Neuronal stem cell (in vitro differentiated cells): ENCODE data around the gene CLEC16A.
"Not testable (repeated sequence)": the region's sequence is repeated elsewhere in the genome, so short reads cannot be mapped to it uniquely, and the experiment has no call there.

Experiments used
- DNase-seq: peaks from one replicate; pipeline ENCODE4 v3.0.0-alpha.2; 2013; ENCODE audit warnings: low spot score
- H2AFZ ChIP-seq: one replicate; pipeline ENCODE4 v1.6.1; 2013; ENCODE audit warnings: mild to moderate bottlenecking, low read length, inconsistent platforms
- H2AK5ac ChIP-seq: 2 replicates; pipeline ENCODE4 v1.6.1; 2013; ENCODE audit warnings: low read depth, mild to moderate bottlenecking, inconsistent platforms, low read length, moderate library complexity, mixed read lengths
- H2BK120ac ChIP-seq: 2 replicates; pipeline ENCODE4 v1.6.1; 2013; ENCODE audit warnings: low read depth, mild to moderate bottlenecking, inconsistent platforms, low read length, moderate library complexity, mixed read lengths
- H2BK12ac ChIP-seq: one replicate; pipeline ENCODE4 v1.6.1; 2013; ENCODE audit warnings: low read length, inconsistent platforms
- H2BK15ac ChIP-seq: 2 replicates; pipeline ENCODE4 v1.6.1; 2013; ENCODE audit warnings: mild to moderate bottlenecking, low read length, inconsistent platforms, mixed read lengths
- H2BK5ac ChIP-seq: one replicate; pipeline ENCODE4 v1.6.1; 2013; ENCODE audit warnings: inconsistent platforms, mild to moderate bottlenecking, low read length, moderate library complexity
- H3K14ac ChIP-seq: one replicate; pipeline ENCODE4 v1.6.1; 2013; ENCODE audit warnings: low read length, inconsistent platforms
- H3K18ac ChIP-seq: 2 replicates; pipeline ENCODE4 v1.6.1; 2013; ENCODE audit warnings: low read length, inconsistent platforms
- H3K23ac ChIP-seq: 2 replicates; pipeline ENCODE4 v1.6.1; 2013; ENCODE audit warnings: low read depth, mild to moderate bottlenecking, mixed read lengths, low read length, inconsistent platforms; ENCODE audit not compliant: poor library complexity
- H3K27ac ChIP-seq: replicated peaks from 3 replicates; pipeline ENCODE4 v1.5.1; 2013; ENCODE audit warnings: low read length, inconsistent platforms
- H3K27me3 ChIP-seq, 3 experiments: 2 replicates each; pipeline ENCODE4 v1.6.1; 2013; ENCODE audit warnings: low read length in 3 of 3, mild to moderate bottlenecking in 2 of 3, inconsistent platforms in 1 of 3, low read depth in 1 of 3, mixed read lengths in 1 of 3, moderate library complexity in 1 of 3; ENCODE audit not compliant: control insufficient read depth in 3 of 3, insufficient read depth in 3 of 3
- H3K36me3 ChIP-seq, 2 donors: replicated peaks in 1 of 2; 2 replicates each; pipeline ENCODE4 v1.6.1; 2013; ENCODE audit warnings: low read length in 2 of 2; ENCODE audit not compliant: control insufficient read depth in 2 of 2, insufficient read depth in 2 of 2
- H3K4ac ChIP-seq: 2 replicates; pipeline ENCODE4 v1.6.1; 2013; ENCODE audit warnings: inconsistent platforms, mild to moderate bottlenecking, low read length, moderate library complexity
- H3K4me1 ChIP-seq, 2 donors: 1 replicate in 1 of 2; 2 replicates in 1 of 2; pipeline ENCODE4 v1.6.1; 2013; ENCODE audit warnings: low read length in 2 of 2, low read depth in 1 of 2; ENCODE audit not compliant: control insufficient read depth in 2 of 2, insufficient read depth in 1 of 2
- H3K4me2 ChIP-seq: one replicate; pipeline ENCODE4 v1.6.1; 2013; ENCODE audit warnings: mild to moderate bottlenecking, low read length, inconsistent platforms; ENCODE audit not compliant: insufficient read depth, poor library complexity, severe bottlenecking
- H3K4me3 ChIP-seq, 2 donors: 2 replicates each; pipeline ENCODE4 v1.5.1; 2013; ENCODE audit warnings: low read length in 2 of 2, mild to moderate bottlenecking in 2 of 2, inconsistent platforms in 1 of 2, moderate library complexity in 1 of 2
- H3K79me1 ChIP-seq: one replicate; pipeline ENCODE4 v1.6.1; 2013; ENCODE audit warnings: low read depth, mild to moderate bottlenecking, inconsistent platforms, low read length, moderate library complexity
- H3K9ac ChIP-seq: one replicate; pipeline ENCODE4 v1.6.1; 2013; ENCODE audit warnings: mild to moderate bottlenecking, low read depth, low read length, inconsistent platforms; ENCODE audit not compliant: poor library complexity
- H3K9me3 ChIP-seq, 2 donors: replicated peaks in 1 of 2; 2 replicates each; pipeline versions ENCODE3 to v1.6.1; 2013; ENCODE audit warnings: low read length in 2 of 2, mild to moderate bottlenecking in 2 of 2, inconsistent platforms in 1 of 2, low read depth in 1 of 2, mixed read lengths in 1 of 2, moderate library complexity in 1 of 2; ENCODE audit not compliant: control insufficient read depth in 2 of 2, insufficient read depth in 1 of 2
- H4K8ac ChIP-seq: one replicate; pipeline ENCODE4 v1.6.1; 2013; ENCODE audit warnings: low read depth, mild to moderate bottlenecking, inconsistent platforms, low read length, moderate library complexity
- H4K91ac ChIP-seq: one replicate; pipeline ENCODE4 v1.6.1; 2013; ENCODE audit warnings: low read length, low read depth, mild to moderate bottlenecking, inconsistent platforms; ENCODE audit not compliant: poor library complexity
- WGBS, 2 donors: extraction: QIAGEN DNeasy Blood & Tissue Kit; methylation state at CpG; one replicate each; pipeline ENCODE4 v1.1.7; 2013; ENCODE audit warnings: missing lambda C conversion rate in 2 of 2, mixed read lengths in 1 of 2; ENCODE audit not compliant: insufficient read length in 2 of 2, insufficient replicate concordance in 1 of 2; ENCODE audit errors: extremely low coverage in 2 of 2; 5-methylcytosine and 5-hydroxymethylcytosine counted together

The CLEC16A gene

DNA sequence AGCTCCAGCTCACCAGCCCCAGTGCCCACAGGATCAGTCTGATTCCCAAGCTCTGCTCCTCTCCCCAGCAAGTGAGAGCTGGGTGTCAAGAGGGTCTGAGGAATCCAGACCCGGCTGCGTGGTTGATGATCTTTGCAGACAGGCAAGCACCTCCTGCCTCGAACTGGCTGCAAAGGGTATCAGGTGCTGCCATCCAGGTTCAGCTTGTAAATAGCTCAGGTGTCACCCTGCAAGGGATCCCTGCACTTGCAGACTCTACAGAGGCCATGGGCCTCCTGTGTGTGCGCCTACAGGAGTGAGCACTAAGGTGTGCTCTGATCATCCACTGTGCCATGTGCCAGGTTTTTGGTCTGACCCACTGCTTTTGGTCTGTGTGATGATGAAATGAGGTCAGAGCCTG, 18.3 kb upstream of the CLEC16A start:
- no peak for DNase-seq
- H3K9ac ChIP-seq = no peak overlapping the region
- no peak overlapping the region for H2BK5ac ChIP-seq
- H3K79me1 ChIP-seq = no peaks in the 10 kb centered on the region
- no peak overlapping the region for H3K4me3 ChIP-seq
- no peak overlapping the region for H4K91ac ChIP-seq
- H2AFZ ChIP-seq = no peak overlapping the region
- H4K8ac ChIP-seq = no peak overlapping the region
- no peak overlapping the region for H3K4ac ChIP-seq
- H3K27ac ChIP-seq = no peak overlapping the region
- H3K23ac ChIP-seq = no peak overlapping the region
- H2AK5ac ChIP-seq = no peak overlapping the region
- H3K18ac ChIP-seq = no peak overlapping the region
- no CpG with 5 or more reads among the region's 4 CpGs for WGBS, 2 donors
- peaks cover 0 to 2% of the 10 kb centered on the region in 2 donors for H3K9me3 ChIP-seq
- no peak overlapping the region for H2BK120ac ChIP-seq
- H2BK12ac ChIP-seq = no peak overlapping the region
- H3K27me3 ChIP-seq = peaks cover 0 to 2% (median 0%) of the 10 kb centered on the region in 3 experiments
- no peak overlapping the region for H2BK15ac ChIP-seq
- no peak overlapping the region for H3K4me2 ChIP-seq
- H3K4me1 ChIP-seq = no peaks in the 10 kb centered on the region
- no peak overlapping the region for H3K14ac ChIP-seq
- H3K36me3 ChIP-seq = peaks cover 10 to 43% of the 10 kb centered on the region in 2 donors

DNA sequence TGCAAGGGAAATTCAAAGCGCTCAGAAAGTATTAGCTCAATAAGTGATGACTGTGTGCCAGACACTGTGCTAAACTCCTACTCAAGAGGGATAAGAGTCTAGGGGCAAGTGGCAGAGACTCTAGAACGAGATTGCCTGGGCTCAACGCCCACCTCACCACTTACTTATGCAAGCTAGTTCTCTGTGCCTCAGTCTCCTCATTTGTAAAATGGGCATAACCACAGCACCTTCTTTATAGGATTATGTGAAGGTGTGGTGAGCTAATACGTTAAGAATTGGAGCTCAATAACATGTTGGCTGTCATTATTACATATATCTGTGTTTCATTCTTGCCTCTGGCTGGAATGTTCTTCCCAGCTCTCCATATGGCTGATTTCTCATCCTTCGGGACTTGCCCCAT, 17.5 kb upstream of the CLEC16A start:
- Histone ChIP-seq H4K91ac (no peak overlapping the region), H3K4ac (no peak overlapping the region), H3K27ac (no peak overlapping the region), H2BK15ac (no peak overlapping the region), H3K23ac (no peak overlapping the region), H3K36me3 (peaks cover 10 to 46% of the 10 kb centered on the region in 2 donors), H3K9ac (no peak overlapping the region), H3K79me1 (no peaks in the 10 kb centered on the region), H3K9me3 (peaks cover 0 to 2% of the 10 kb centered on the region in 2 donors), H3K4me1 (no peaks in the 10 kb centered on the region), H2AK5ac (no peak overlapping the region), H3K14ac (no peak overlapping the region), H2BK12ac (no peak overlapping the region), H4K8ac (no peak overlapping the region), H3K18ac (no peak overlapping the region), H2AFZ (no peak overlapping the region), H3K4me3 (no peak overlapping the region), H3K4me2 (no peak overlapping the region), H2BK5ac (no peak overlapping the region), H3K27me3 (peaks cover 0 to 2% (median 0%) of the 10 kb centered on the region in 3 experiments), H2BK120ac (no peak overlapping the region)
- DNase-seq = no peak
- WGBS, 2 donors = no CpG with 5 or more reads among the region's 5 CpGs

DNA sequence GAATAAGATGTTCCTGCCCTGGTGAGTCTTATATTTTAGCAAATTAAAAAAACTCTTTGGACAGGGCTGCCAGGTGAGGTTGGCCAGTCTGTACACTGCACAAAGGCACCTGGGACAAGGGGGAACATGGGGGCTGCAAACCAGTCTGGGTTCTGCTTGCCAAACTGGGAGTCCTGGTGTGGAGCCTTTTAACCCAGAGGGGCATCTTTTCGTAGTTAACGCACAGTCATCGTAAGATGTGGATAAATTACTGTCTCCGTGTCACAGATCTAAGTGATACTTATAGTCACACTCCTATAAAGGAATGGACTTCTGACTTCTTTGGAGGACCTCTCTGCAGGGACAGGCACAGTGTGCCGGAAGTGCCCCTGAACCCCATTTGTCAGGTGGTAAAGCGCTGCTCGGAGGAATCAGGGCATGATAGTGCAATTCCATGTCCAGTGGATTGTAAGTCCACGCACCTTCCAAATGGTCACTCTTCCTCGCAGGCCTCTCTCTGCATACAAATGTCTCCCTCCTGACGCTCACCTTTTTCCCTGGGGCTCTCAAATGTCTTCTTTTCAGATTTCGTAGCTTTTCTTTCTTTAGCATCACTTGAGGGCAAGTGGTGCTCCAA, 16.8 kb upstream of the CLEC16A start:
- Histone ChIP-seq H3K23ac (no peak overlapping the region), H3K27me3 (peaks cover 0 to 2% (median 0%) of the 10 kb centered on the region in 3 experiments), H3K4ac (no peak overlapping the region), H3K79me1 (no peaks in the 10 kb centered on the region), H2AK5ac (no peak overlapping the region), H3K36me3 (peaks cover 12 to 49% of the 10 kb centered on the region in 2 donors), H2BK5ac (no peak overlapping the region), H3K14ac (no peak overlapping the region), H2BK120ac (no peak overlapping the region), H4K91ac (no peak overlapping the region), H3K9ac (no peak overlapping the region), H3K18ac (no peak overlapping the region), H3K9me3 (peaks cover 0 to 2% of the 10 kb centered on the region in 2 donors), H3K4me3 (no peak overlapping the region), H2AFZ (no peak overlapping the region), H3K4me2 (no peak overlapping the region), H3K27ac (no peak overlapping the region), H3K4me1 (no peaks in the 10 kb centered on the region), H2BK12ac (no peak overlapping the region), H4K8ac (no peak overlapping the region), H2BK15ac (no peak overlapping the region)
- no CpG with 5 or more reads among the region's 11 CpGs for WGBS, 2 donors
- no peak for DNase-seq

DNA sequence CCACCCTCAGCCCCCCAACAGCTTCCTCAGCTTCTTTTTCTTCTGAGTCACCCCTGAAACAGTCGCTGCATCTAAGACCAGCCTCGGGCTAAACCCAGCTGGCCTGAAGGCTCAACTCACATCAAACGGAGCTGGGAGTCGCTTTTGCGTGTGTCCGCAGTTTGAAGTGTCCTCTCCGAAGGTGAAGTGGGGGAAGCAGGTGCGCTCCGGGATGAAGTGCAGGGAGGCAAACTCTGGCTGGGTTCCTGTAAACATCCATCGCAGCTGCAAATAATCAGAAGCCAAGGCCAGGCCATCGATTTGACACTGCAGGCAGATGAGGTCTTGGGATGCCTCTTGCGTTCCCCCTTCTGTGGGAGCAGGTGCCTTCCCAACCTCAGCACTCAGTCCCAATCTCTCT, 15.3 kb upstream of the CLEC16A start:
- not testable (repeated sequence) for H2BK15ac ChIP-seq, H3K18ac ChIP-seq, H3K27ac ChIP-seq, H2BK5ac ChIP-seq, H3K9me3 ChIP-seq, H3K4me3 ChIP-seq, H3K4me2 ChIP-seq, H4K8ac ChIP-seq, H2BK12ac ChIP-seq, H3K23ac ChIP-seq, H3K9ac ChIP-seq, H3K4ac ChIP-seq, H4K91ac ChIP-seq, H3K4me1 ChIP-seq, H2BK120ac ChIP-seq, H3K27me3 ChIP-seq, H3K79me1 ChIP-seq, H2AK5ac ChIP-seq, DNase-seq, H2AFZ ChIP-seq, H3K14ac ChIP-seq
- no CpG with 5 or more reads among the region's 12 CpGs for WGBS, 2 donors
- H3K36me3 ChIP-seq = peaks cover 15 to 59% of the 10 kb centered on the region in 2 donors
